DND-41 (cell line): ENCODE data around the gene WNT9A.

Experiments used
- ATAC-seq: fragments of 200-7000 bp; cut with Tn5 transposase; 3 replicates; pipeline ENCODE4 v1.9.1; 2021; ENCODE audit warnings: low read depth; ENCODE audit not compliant: insufficient read depth
- DNase-seq: peaks from one replicate; pipeline ENCODE4 v3.0.0-alpha.2; 2020
- H2AFZ ChIP-seq: 2 replicates; pipeline ENCODE4 v1.6.0; 2012; ENCODE audit warnings: low read depth, low read length
- H3K27ac ChIP-seq: 2 replicates; pipeline ENCODE4 v1.5.1; 2012; ENCODE audit warnings: low read length, inconsistent platforms
- H3K27me3 ChIP-seq: fragments of 200-600 bp; sonication (generic); 2 replicates; pipeline ENCODE4 v1.6.0; 2012; ENCODE audit warnings: low read length, mild to moderate bottlenecking, inconsistent platforms; ENCODE audit not compliant: insufficient read depth, poor library complexity
- H3K36me3 ChIP-seq: 2 replicates; pipeline ENCODE4 v1.5.1; 2012; ENCODE audit warnings: low read length, inconsistent platforms; ENCODE audit not compliant: insufficient read depth
- H3K4me1 ChIP-seq: 2 replicates; pipeline ENCODE4 v1.5.1; 2012; ENCODE audit warnings: mild to moderate bottlenecking, low read length; ENCODE audit not compliant: insufficient read depth
- H3K4me2 ChIP-seq: 2 replicates; pipeline ENCODE4 v1.6.0; 2012; ENCODE audit warnings: mild to moderate bottlenecking, moderate library complexity, low read length, inconsistent platforms; ENCODE audit not compliant: insufficient read depth
- H3K4me3 ChIP-seq, 2 experiments: fragments of 200-600 bp in 1 of 2; shearing (Covaris generic) in 1 of 2; 2 replicates each; pipeline ENCODE4 v1.5.1; 2012 to 2016; ENCODE audit warnings: inconsistent platforms in 2 of 2, low read length in 2 of 2, mild to moderate bottlenecking in 2 of 2, low read depth in 1 of 2, moderate library complexity in 1 of 2
- H3K79me2 ChIP-seq: 2 replicates; pipeline ENCODE4 v1.6.0; 2012; ENCODE audit warnings: low read length, inconsistent platforms; ENCODE audit not compliant: insufficient read depth
- H3K9ac ChIP-seq: 2 replicates; pipeline ENCODE4 v1.6.0; 2012; ENCODE audit warnings: low read depth, mild to moderate bottlenecking, inconsistent platforms, low read length, moderate library complexity
- H3K9me3 ChIP-seq: 2 replicates; pipeline ENCODE4 v1.5.1; 2012; ENCODE audit warnings: low read length, moderate library complexity, mild to moderate bottlenecking, inconsistent platforms; ENCODE audit not compliant: insufficient read depth, severe bottlenecking
- H4K20me1 ChIP-seq: 2 replicates; pipeline ENCODE4 v1.6.0; 2012; ENCODE audit warnings: low read length; ENCODE audit not compliant: insufficient read depth
- EZH2 ChIP-seq: IDR thresholded peaks from 3 replicates; pipeline ENCODE4 v1.6.1; 2012; ENCODE audit warnings: borderline replicate concordance, low read depth, mild to moderate bottlenecking, moderate library complexity, low read length, inconsistent platforms; ENCODE audit not compliant: severe bottlenecking
- TF ChIP-seq, protein P1 (sequence below): IDR thresholded peaks from 2 replicates; pipeline ENCODE4 v1.5.1; 2012; ENCODE audit warnings: borderline replicate concordance, low read length, moderate library complexity, mild to moderate bottlenecking; ENCODE audit not compliant: poor library complexity, severe bottlenecking; ENCODE audit errors: extremely low read depth

WNT9A gene

DNA sequence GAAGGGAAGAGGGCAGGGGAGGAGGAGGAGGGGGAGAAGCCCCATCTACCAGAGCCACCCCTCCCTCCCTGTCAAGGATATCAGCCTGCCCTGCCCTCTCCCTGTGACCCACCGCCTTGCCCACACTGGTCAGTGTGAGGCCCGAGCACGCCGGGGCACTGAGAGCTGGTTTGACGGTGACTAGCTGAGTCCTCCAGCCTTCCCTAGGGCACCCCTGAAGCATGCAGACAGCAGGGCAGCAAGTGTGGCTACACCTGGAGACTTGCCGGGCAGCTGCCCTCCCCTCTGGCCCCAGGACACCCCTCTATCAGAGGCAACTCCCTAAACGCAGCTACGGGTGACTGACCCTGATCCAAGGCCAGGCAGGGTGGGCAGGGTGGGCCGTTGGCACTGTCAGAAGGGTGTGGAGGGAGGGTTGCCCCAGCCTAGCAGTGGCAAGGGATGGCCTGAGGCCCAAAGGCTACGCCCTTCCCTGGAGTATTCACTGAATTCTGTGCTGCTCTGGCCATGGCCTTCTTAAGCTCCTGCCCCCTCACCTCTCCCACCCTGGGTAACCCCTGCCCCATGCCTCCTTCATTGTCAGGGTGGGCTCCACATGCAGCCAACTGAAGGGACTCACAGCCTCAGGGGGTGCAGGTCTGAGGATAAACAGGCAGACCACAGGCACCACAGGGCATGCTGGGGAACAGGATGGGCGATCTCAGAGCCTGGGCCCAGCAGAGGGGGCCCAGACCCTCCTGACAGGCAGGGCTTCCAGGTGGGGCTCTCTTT lies 19.6 kb downstream of the WNT9A start:
- Histone ChIP-seq H3K9me3 (no peaks in the 10 kb centered on the region), H3K9ac (no peak overlapping the region), H3K4me2 (no peak overlapping the region), H4K20me1 (no peaks in the 10 kb centered on the region; the same call in 1 of the 2 replicates), H2AFZ (no peak overlapping the region), H3K79me2 (no peaks in the 10 kb centered on the region), H3K4me1 (no peaks in the 10 kb centered on the region), H3K27me3 (peaks cover 5% of the 10 kb centered on the region), H3K4me3 (no peak overlapping the region), H3K27ac (no peak overlapping the region), H3K36me3 (no peaks in the 10 kb centered on the region)
- ATAC-seq, result no peak
- DNase-seq, result no peak
- TF ChIP-seq EZH2, result no peak
- TF ChIP-seq, protein P1, sequence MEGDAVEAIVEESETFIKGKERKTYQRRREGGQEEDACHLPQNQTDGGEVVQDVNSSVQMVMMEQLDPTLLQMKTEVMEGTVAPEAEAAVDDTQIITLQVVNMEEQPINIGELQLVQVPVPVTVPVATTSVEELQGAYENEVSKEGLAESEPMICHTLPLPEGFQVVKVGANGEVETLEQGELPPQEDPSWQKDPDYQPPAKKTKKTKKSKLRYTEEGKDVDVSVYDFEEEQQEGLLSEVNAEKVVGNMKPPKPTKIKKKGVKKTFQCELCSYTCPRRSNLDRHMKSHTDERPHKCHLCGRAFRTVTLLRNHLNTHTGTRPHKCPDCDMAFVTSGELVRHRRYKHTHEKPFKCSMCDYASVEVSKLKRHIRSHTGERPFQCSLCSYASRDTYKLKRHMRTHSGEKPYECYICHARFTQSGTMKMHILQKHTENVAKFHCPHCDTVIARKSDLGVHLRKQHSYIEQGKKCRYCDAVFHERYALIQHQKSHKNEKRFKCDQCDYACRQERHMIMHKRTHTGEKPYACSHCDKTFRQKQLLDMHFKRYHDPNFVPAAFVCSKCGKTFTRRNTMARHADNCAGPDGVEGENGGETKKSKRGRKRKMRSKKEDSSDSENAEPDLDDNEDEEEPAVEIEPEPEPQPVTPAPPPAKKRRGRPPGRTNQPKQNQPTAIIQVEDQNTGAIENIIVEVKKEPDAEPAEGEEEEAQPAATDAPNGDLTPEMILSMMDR, result no peak

DNA sequence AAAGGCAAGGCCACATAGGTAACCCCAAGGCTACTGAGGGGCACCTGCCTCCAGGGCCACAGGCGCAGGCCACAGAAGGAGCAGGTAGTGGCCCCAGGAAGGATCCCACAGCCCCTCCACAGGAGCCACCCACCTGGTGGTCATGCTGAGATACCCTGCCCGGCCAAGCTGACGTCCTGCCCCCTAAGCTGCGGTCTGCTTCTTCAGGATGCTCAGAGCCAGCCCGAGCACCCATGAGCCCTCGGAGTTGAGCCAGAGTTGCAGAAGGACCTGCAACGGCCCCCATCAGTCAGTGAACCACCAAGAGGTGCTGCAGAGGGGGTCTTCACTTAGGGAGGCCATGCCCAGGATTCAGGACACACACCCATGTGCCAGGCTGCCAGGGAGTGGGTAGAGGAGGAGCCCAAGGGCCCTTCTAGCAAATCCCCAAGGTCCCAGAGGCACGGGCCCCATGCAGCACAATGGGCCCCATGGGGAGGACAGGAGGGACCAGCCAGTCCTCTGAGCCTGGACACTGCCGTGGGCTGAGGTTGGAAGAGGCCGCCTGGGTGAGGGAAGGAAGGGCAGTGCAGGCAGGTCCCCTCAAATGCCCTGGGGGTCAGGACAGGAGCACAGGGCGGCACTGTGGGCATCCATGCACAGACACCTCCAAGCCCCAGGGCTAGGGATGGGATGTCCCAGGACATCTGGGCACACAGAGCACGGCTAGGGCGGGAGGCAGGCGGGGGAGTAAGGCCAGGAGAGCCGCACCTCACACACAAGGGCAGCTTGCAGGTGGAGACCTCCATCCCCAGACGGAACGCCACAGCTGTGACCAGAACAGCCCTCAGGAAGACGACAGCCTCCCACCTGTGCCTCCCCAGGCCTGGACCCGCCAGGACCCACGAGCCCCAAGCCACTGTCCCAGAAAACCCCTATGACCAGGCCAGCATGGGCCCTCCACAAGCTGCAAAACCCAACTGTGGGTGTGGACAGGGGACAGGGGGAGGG lies 20.5 kb downstream of the WNT9A start:
- Histone ChIP-seq H3K4me1 (no peaks in the 10 kb centered on the region), H3K9ac (no peak overlapping the region), H4K20me1 (no peaks in the 10 kb centered on the region; the same call in 1 of the 2 replicates), H3K4me2 (no peak overlapping the region), H3K27ac (no peak overlapping the region), H3K36me3 (no peaks in the 10 kb centered on the region), H3K9me3 (no peaks in the 10 kb centered on the region), H3K27me3 (no peaks in the 10 kb centered on the region), H3K4me3 (no peak overlapping the region), H2AFZ (no peak overlapping the region), H3K79me2 (no peaks in the 10 kb centered on the region)
- no peak for ATAC-seq
- TF ChIP-seq, protein P1, result no peak
- no peak for TF ChIP-seq EZH2
- no peak for DNase-seq

DNA sequence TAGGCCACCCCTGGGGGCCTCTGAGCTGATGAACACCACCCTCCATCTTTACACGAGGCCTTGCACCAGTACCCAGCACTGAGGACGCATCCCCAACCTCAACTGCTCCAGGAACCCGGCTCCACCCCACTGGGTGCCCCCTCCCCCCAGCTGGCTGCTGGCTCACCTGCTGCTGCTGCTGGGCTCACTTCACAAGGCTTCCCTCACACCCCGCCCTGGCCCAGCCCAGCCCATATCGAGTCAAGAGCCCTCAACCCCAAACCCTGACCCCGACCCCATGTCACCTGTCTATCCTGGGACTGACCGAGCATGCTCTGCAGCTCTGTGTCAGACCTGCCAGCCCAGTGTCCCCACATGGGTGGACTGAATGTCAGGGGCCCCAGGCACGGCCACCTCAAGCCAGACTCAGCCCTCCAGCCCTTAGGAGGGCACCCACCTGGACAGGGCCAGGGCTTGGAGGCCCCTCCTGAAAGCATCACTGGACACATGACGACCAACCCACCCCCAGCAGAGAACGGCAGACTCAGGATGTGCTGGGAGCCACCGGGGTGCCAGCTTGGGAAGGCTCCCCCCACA lies 21.4 kb downstream of the WNT9A start:
- DNase-seq (no peak), ATAC-seq (no peak)
- Histone ChIP-seq H3K27ac (no peak overlapping the region), H4K20me1 (no peaks in the 10 kb centered on the region; the same call in 1 of the 2 replicates), H3K36me3 (no peaks in the 10 kb centered on the region), H2AFZ (no peak overlapping the region), H3K9ac (no peak overlapping the region), H3K4me2 (no peak overlapping the region), H3K79me2 (no peaks in the 10 kb centered on the region), H3K4me3 (no peak overlapping the region), H3K9me3 (no peaks in the 10 kb centered on the region), H3K27me3 (no peaks in the 10 kb centered on the region), H3K4me1 (no peaks in the 10 kb centered on the region)
- TF ChIP-seq, protein P1, result no peak
- TF ChIP-seq EZH2, result no peak
